HEK293 (cell line): ENCODE measurements around the gene HOXB8.

ENCODE experiments used
- EGR2 ChIP-seq: fragments of 450-650 bp; formaldehyde crosslinking; IDR thresholded peaks from 2 replicates; pipeline ENCODE4 v1.5.1; 2016; ENCODE audit warnings: low read depth, missing biosample characterization, missing genetic modification characterization
- INSM2 ChIP-seq: fragments of 450-650 bp; formaldehyde crosslinking; IDR thresholded peaks from 2 replicates; pipeline ENCODE4 v1.5.1; 2016; ENCODE audit warnings: missing biosample characterization, missing genetic modification characterization
- KLF7 ChIP-seq: fragments of 450-650 bp; formaldehyde crosslinking; IDR thresholded peaks from 2 replicates; pipeline ENCODE4 v1.5.1; 2016; ENCODE audit warnings: missing biosample characterization, missing genetic modification characterization, borderline replicate concordance
- KLF8 ChIP-seq: fragments of 450-650 bp; formaldehyde crosslinking; IDR thresholded peaks from 2 replicates; pipeline ENCODE4 v1.5.1; 2016; ENCODE audit warnings: missing biosample characterization, missing genetic modification characterization
- MZF1 ChIP-seq: fragments of 450-650 bp; formaldehyde crosslinking; IDR thresholded peaks from 2 replicates; pipeline ENCODE4 v1.5.1; 2017; ENCODE audit warnings: missing biosample characterization, missing genetic modification characterization, borderline replicate concordance
- REPIN1 ChIP-seq: fragments of 450-650 bp; formaldehyde crosslinking; IDR thresholded peaks from 2 replicates; pipeline ENCODE4 v1.5.1; 2017; ENCODE audit warnings: missing biosample characterization, missing genetic modification characterization, low read depth
- SALL2 ChIP-seq: fragments of 450-650 bp; formaldehyde crosslinking; IDR thresholded peaks from 2 replicates; pipeline ENCODE4 v1.5.0; 2017; ENCODE audit warnings: missing biosample characterization, mild to moderate bottlenecking, missing genetic modification characterization, borderline replicate concordance
- SCRT1 ChIP-seq: fragments of 450-650 bp; formaldehyde crosslinking; IDR thresholded peaks from 2 replicates; pipeline ENCODE4 v1.5.1; 2016; ENCODE audit warnings: missing biosample characterization, missing genetic modification characterization, borderline replicate concordance
- SP3 ChIP-seq: fragments of 450-650 bp; formaldehyde crosslinking; IDR thresholded peaks from 2 replicates; pipeline ENCODE4 v1.5.1; 2016; ENCODE audit warnings: missing biosample characterization, missing genetic modification characterization
- SP7 ChIP-seq: fragments of 450-650 bp; formaldehyde crosslinking; IDR thresholded peaks from 2 replicates; pipeline ENCODE4 v1.5.1; 2016; ENCODE audit warnings: missing biosample characterization, missing genetic modification characterization
- ZBTB11 ChIP-seq: fragments of 450-650 bp; formaldehyde crosslinking; conservative IDR thresholded peaks from 2 replicates; pipeline ENCODE4 v1.5.1; 2016; ENCODE audit warnings: low read depth, missing biosample characterization, missing genetic modification characterization
- ZBTB44 ChIP-seq: fragments of 450-650 bp; IDR thresholded peaks from 2 replicates; pipeline ENCODE4 v1.5.1; 2018; ENCODE audit warnings: missing biosample characterization, mild to moderate bottlenecking, missing genetic modification characterization
- ZBTB6 ChIP-seq: fragments of 450-650 bp; formaldehyde crosslinking; IDR thresholded peaks from 2 replicates; pipeline ENCODE4 v1.5.1; 2017; ENCODE audit warnings: missing biosample characterization, missing genetic modification characterization
- ZBTB8A ChIP-seq: fragments of 450-650 bp; formaldehyde crosslinking; IDR thresholded peaks from 2 replicates; pipeline ENCODE4 v1.5.1; 2016; ENCODE audit warnings: missing biosample characterization, missing genetic modification characterization
- ZNF10 ChIP-seq: fragments of 450-650 bp; formaldehyde crosslinking; IDR thresholded peaks from 2 replicates; pipeline ENCODE4 v1.5.1; 2017; ENCODE audit warnings: missing biosample characterization, missing genetic modification characterization
- ZNF114 ChIP-seq: fragments of 450-650 bp; formaldehyde crosslinking; IDR thresholded peaks from 2 replicates; pipeline ENCODE4 v1.5.0; 2017; ENCODE audit warnings: missing biosample characterization, missing genetic modification characterization
- ZNF146 ChIP-seq: fragments of 450-650 bp; formaldehyde crosslinking; IDR thresholded peaks from 2 replicates; pipeline ENCODE4 v1.5.1; 2016; ENCODE audit warnings: missing biosample characterization, missing genetic modification characterization
- ZNF155 ChIP-seq: fragments of 450-650 bp; formaldehyde crosslinking; IDR thresholded peaks from 2 replicates; pipeline ENCODE4 v1.5.1; 2016; ENCODE audit warnings: missing biosample characterization, missing genetic modification characterization
- ZNF157 ChIP-seq: fragments of 450-650 bp; formaldehyde crosslinking; IDR thresholded peaks from 2 replicates; pipeline ENCODE4 v1.5.1; 2016; ENCODE audit warnings: missing biosample characterization, missing genetic modification characterization
- ZNF169 ChIP-seq: fragments of 450-650 bp; formaldehyde crosslinking; IDR thresholded peaks from 2 replicates; pipeline ENCODE4 v1.5.1; 2016; ENCODE audit warnings: missing biosample characterization, missing genetic modification characterization
- ZNF184 ChIP-seq: fragments of 450-650 bp; IDR thresholded peaks from 2 replicates; pipeline ENCODE4 v1.5.1; 2018; ENCODE audit warnings: missing biosample characterization, mild to moderate bottlenecking, missing genetic modification characterization
- ZNF211 ChIP-seq: fragments of 450-650 bp; formaldehyde crosslinking; IDR thresholded peaks from 2 replicates; pipeline ENCODE4 v1.5.1; 2016; ENCODE audit warnings: low read depth, missing biosample characterization, missing genetic modification characterization
- ZNF26 ChIP-seq: fragments of 450-650 bp; formaldehyde crosslinking; IDR thresholded peaks from 2 replicates; pipeline ENCODE4 v1.5.1; 2016; ENCODE audit warnings: missing biosample characterization, missing genetic modification characterization
- ZNF274 ChIP-seq, 2 experiments: fragments of 200-500 bp in 1 of 2; fragments of 450-650 bp in 1 of 2; sonication (Bioruptor generic) in 1 of 2; formaldehyde crosslinking in 1 of 2; IDR thresholded peaks; 2 replicates each; pipeline versions ENCODE4 v1.5.1 to v1.6.1; 2014 to 2016; ENCODE audit warnings: borderline replicate concordance in 1 of 2, inconsistent platforms in 1 of 2, low read length in 1 of 2, missing biosample characterization in 1 of 2, missing genetic modification characterization in 1 of 2
- ZNF48 ChIP-seq: fragments of 450-650 bp; formaldehyde crosslinking; IDR thresholded peaks from 2 replicates; pipeline ENCODE4 v1.5.1; 2016; ENCODE audit warnings: missing biosample characterization, missing genetic modification characterization
- ZNF558 ChIP-seq: fragments of 450-650 bp; formaldehyde crosslinking; IDR thresholded peaks from 2 replicates; pipeline ENCODE4 v1.5.1; 2016; ENCODE audit warnings: missing biosample characterization, missing genetic modification characterization
- ZNF560 ChIP-seq: fragments of 450-650 bp; formaldehyde crosslinking; IDR thresholded peaks from 2 replicates; pipeline ENCODE4 v1.5.1; 2017; ENCODE audit warnings: missing biosample characterization, missing genetic modification characterization, borderline replicate concordance
- ZNF654 ChIP-seq: fragments of 450-650 bp; formaldehyde crosslinking; IDR thresholded peaks from 2 replicates; pipeline ENCODE4 v1.5.1; 2016; ENCODE audit warnings: low read depth, missing biosample characterization, missing genetic modification characterization
- ZNF658 ChIP-seq: fragments of 450-650 bp; formaldehyde crosslinking; IDR thresholded peaks from 2 replicates; pipeline ENCODE4; 2016; ENCODE audit warnings: missing biosample characterization, missing genetic modification characterization
- ZNF670 ChIP-seq: fragments of 450-650 bp; formaldehyde crosslinking; IDR thresholded peaks from 2 replicates; pipeline ENCODE4 v1.5.1; 2016; ENCODE audit warnings: missing biosample characterization, missing genetic modification characterization, low read depth
- ZNF792 ChIP-seq: fragments of 450-650 bp; formaldehyde crosslinking; IDR thresholded peaks from 2 replicates; pipeline ENCODE4 v1.5.1; 2016; ENCODE audit warnings: missing biosample characterization, missing genetic modification characterization

The HOXB8 gene

GRCh38 chr17:48603959-48604769 is 10.9 kb downstream of the HOXB8 start (continued):
- no peak for TF ChIP-seq INSM2 (tag by site-specific recombination)
- TF ChIP-seq ZNF146 (tag by site-specific recombination) = no peak
- no peak for TF ChIP-seq ZNF670 (tag by site-specific recombination)
- TF ChIP-seq ZBTB44 (tag by site-specific recombination) = no peak
- no peak for TF ChIP-seq ZNF560 (tag by site-specific recombination)
- no peak for TF ChIP-seq REPIN1
- TF ChIP-seq ZNF155 (tag by site-specific recombination) = no peak
- no peak for TF ChIP-seq SCRT1 (tag by site-specific recombination)
- no peak for TF ChIP-seq ZBTB11 (tag by site-specific recombination)
- no peak for TF ChIP-seq ZNF157 (tag by site-specific recombination)
- TF ChIP-seq ZNF658 = no peak
- no peak for TF ChIP-seq KLF7 (tag by site-specific recombination)
- TF ChIP-seq ZNF792 (tag by site-specific recombination) = no peak
- no peak for TF ChIP-seq MZF1 (tag by site-specific recombination)
- no peak for TF ChIP-seq ZNF48 (tag by site-specific recombination)
- no peak for TF ChIP-seq EGR2 (tag by site-specific recombination)
- no peak for TF ChIP-seq ZNF26 (tag by site-specific recombination)
- no peak for TF ChIP-seq ZBTB6
- TF ChIP-seq ZNF654 (tag by site-specific recombination) = no peak
- no peak for TF ChIP-seq ZNF274 (IDR thresholded peaks at IDR 0.05; ENCODE audit: low read length)
- TF ChIP-seq ZNF274 (tag by site-specific recombination; IDR thresholded peaks at IDR 0.05; ENCODE audit: borderline replicate concordance) = no peak
- TF ChIP-seq SALL2 (tag by site-specific recombination) = no peak
- TF ChIP-seq ZNF558 (tag by site-specific recombination) = no peak
- no peak for TF ChIP-seq ZNF114 (tag by site-specific recombination)
- TF ChIP-seq ZBTB8A (tag by site-specific recombination) = no peak; the same call in none of the 2 replicates
- TF ChIP-seq ZNF169 (tag by site-specific recombination) = no peak
- peak; percentile 73; the same call in 1 of the 2 replicates for TF ChIP-seq KLF8 (tag by site-specific recombination)
- TF ChIP-seq ZNF184 = no peak
- 0 out of 2 replicates have a peak, but pooled peaks have one; percentile 13 for TF ChIP-seq ZNF10
- peak; percentile 63 for TF ChIP-seq SP3
- TF ChIP-seq ZNF211 (tag by site-specific recombination) = no peak
- peak; percentile 55; the same call in 1 of the 2 replicates for TF ChIP-seq SP7 (tag by site-specific recombination)
